AG04450 (cell line): ENCODE results near the gene PLEKHN1. TPM values are rescaled to one million over a fixed set of nuclear protein-coding genes. Genes with fewer than 3 reads are reported as not detected.
A peak's percentile ranks its signal among the peaks of the same experiment; 100 is the strongest.

ENCODE experiments used
- CTCF ChIA-PET: fragments of 300-600, 350-600 bp; formaldehyde crosslinking; extraction: SDS; loops from one replicate; lab custom pipeline; 2022; ENCODE audit warnings: antibody characterized with exemption, inconsistent platforms; lab: Charles Lee
- POLR2A ChIA-PET: fragments of 350-600 bp; formaldehyde crosslinking; extraction: SDS; loops from one replicate; lab custom pipeline; 2021; ENCODE audit warnings: antibody characterized with exemption, inconsistent platforms; lab: Yijun Ruan, JAX
- DNase-seq: peaks from one replicate; pipeline ENCODE4 v3.0.0-alpha.2; 2011; ENCODE audit warnings: low read depth, low spot score
- H3K27ac ChIP-seq: one replicate; pipeline ENCODE4 v1.5.1; 2012; ENCODE audit warnings: low read depth, low read length, control low read depth
- H3K27me3 ChIP-seq: one replicate; pipeline ENCODE4 v1.6.0; 2012; ENCODE audit warnings: low read length; ENCODE audit not compliant: control insufficient read depth, insufficient read depth
- H3K4me3 ChIP-seq: 2 replicates; pipeline ENCODE4 v1.5.1; 2011; ENCODE audit warnings: mild to moderate bottlenecking, low read depth, low read length, control low read depth
- H3K9me3 ChIP-seq: 2 replicates; pipeline ENCODE4 v1.5.1; 2012; ENCODE audit warnings: low read length; ENCODE audit not compliant: control insufficient read depth, insufficient read depth
- CTCF ChIP-seq: IDR thresholded peaks from 2 replicates; pipeline ENCODE4 v1.5.1; 2011; ENCODE audit warnings: low read depth, low read length, control low read depth, inconsistent platforms
- polyA plus RNA-seq: library from polyadenylated mRNA; depleted of rRNA; stranded (reverse); fragments of >200 nt; gene quantifications from 2 replicates; pipeline ENCODE4 v1.2.3, GENCODE V29; 2011

PLEKHN1 gene
- polyA plus RNA-seq, 1 experiment, result 0.15 TPM

DNA sequence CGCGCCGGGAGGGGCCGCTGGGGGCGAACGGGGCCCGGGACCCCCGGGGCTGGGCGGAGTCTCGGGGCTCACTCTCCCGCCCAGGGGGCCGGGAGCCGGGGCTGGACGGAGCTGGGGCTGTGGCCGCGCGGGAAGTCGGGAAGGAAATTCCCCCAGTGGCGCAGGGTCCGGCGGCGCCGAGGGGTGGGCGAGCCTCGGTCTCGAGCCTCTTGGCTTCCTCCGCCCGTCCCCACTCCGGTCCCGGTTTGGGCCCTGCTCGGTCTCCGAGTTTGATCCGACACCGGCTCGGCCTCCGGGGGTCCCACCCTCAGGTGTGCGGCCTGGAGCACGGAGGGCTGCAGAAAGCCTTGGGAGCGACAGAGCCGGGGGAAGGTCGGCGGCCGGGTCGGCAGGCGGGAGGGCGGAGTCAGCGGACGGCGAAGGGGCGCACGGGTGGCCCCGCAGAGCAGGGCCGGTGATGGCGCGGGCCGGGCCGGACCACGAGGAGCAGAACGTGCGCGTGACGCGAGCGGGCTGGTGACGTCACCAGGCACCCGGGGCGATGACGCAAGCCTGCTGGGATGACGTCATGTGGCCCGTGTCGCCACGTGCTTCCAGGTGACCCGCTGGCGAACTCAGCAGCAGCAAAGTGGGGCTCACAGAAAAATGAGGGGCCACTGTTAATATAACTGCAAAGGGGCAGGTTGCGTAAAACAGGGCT lies 34.2 kb downstream of the PLEKHN1 start:
- H3K27ac ChIP-seq, result peak overlapping the region; percentile 94
- CTCF ChIA-PET, result interaction anchor here (1.3 to 2.0 kb wide), 2 partner anchors 13 to 16 kb away, joined by 4 to 11 read pairs; partner anchors contain the start of gene ISG15
- POLR2A ChIA-PET, result interaction anchor here (1.5 kb wide), 1 partner anchor 13 kb away, joined by 3 read pairs; the partner anchor contains the start of gene ISG15
- peak overlapping the region; percentile 66 for H3K4me3 ChIP-seq
- DNase-seq, result peak; percentile 56
- TF ChIP-seq CTCF, result no peak
- H3K9me3 ChIP-seq, result no peaks in the 10 kb centered on the region; the same call in 1 of the 2 replicates
- H3K27me3 ChIP-seq, result peaks cover 12% of the 10 kb centered on the region

- POLR2A ChIA-PET, result interaction anchor here (1.4 to 1.5 kb wide), 2 partner anchors 12 to 20 kb away, joined by 3 to 6 read pairs; partner anchors contain the start of gene ISG15
- Histone ChIP-seq H3K4me3 (peak overlapping the region; percentile 66), H3K27ac (peak overlapping the region; percentile 61), H3K9me3 (no peaks in the 10 kb centered on the region; the same call in 1 of the 2 replicates), H3K27me3 (peaks cover 9% of the 10 kb centered on the region)
- no peak for DNase-seq
- CTCF ChIA-PET, result interaction anchor here (1.2 to 2.0 kb wide), 5 partner anchors 12 to 30 kb away, joined by 4 to 11 read pairs (median 4); partner anchors contain the start of gene ISG15
- TF ChIP-seq CTCF, result no peak
These were observed 34.9 kb downstream of the PLEKHN1 start for GRCh38 chr1:1001057-1001783.

- CTCF ChIA-PET, result no interaction called here
These were observed 37.5 kb downstream of the PLEKHN1 start for GRCh38 chr1:1003618-1004419.

DNA sequence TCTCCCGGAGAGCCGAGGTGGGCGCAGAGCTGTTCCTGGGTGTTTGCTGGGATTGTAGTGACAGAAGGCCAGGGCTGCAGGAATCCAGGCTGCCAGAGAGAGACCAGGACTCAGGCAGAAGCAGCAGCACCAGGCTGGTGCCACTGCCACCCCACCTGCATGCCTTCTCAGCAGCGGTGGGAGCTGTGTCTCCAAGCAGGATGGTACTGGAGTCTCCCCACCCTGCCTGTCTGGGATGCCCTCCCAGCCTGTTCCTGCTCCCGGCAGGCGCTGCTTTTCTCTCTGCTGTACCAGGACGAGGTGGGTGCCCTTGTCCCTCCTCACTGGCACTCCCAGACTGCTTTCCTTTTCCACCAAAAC lies 38.1 kb downstream of the PLEKHN1 start:
- H3K27me3 ChIP-seq, result no peaks in the 10 kb centered on the region
- POLR2A ChIA-PET, result no interaction called here
- CTCF ChIA-PET, result no interaction called here
- no peak overlapping the region for H3K4me3 ChIP-seq
- DNase-seq, result no peak
- H3K9me3 ChIP-seq, result no peaks in the 10 kb centered on the region; the same call in 1 of the 2 replicates
- H3K27ac ChIP-seq, result no peak overlapping the region
- TF ChIP-seq CTCF, result no peak

More at GRCh38 chr1:1003618-1004419, 37.5 kb downstream of the PLEKHN1 start:
- Histone ChIP-seq H3K27me3 (no peaks in the 10 kb centered on the region), H3K9me3 (no peaks in the 10 kb centered on the region; the same call in 1 of the 2 replicates), H3K4me3 (no peak overlapping the region), H3K27ac (no peak overlapping the region)
- TF ChIP-seq CTCF, result no peak
- DNase-seq, result no peak
- POLR2A ChIA-PET, result no interaction called here
